ENCODE results near the gene CCDC33. TPM values are rescaled to one million over a fixed set of nuclear protein-coding genes. Genes with fewer than 3 reads are reported as not detected.
"Not testable (repeated sequence)": the region's sequence is repeated elsewhere in the genome, so short reads cannot be mapped to it uniquely, and the experiment has no call there.

The CCDC33 gene
- total and polyA plus RNA-seq, 2 donors, result 0.39 to 1.4 TPM

- 91% methylated on average over 1 of the region's 1 CpG for WGBS
- not testable (repeated sequence) for H3K4me1 ChIP-seq (ENCODE audit: control insufficient read depth in 2 of 2, insufficient read depth in 2 of 2, low read length in 2 of 2); H3K36me3 ChIP-seq (ENCODE audit: control insufficient read depth in 2 of 2, insufficient read depth in 2 of 2, low read length in 1 of 2); H3K4me3 ChIP-seq (ENCODE audit: low read length in 2 of 2); DNase-seq (ENCODE audit: low read depth in 6 of 9, low spot score in 9 of 9); H3K9me3 ChIP-seq (ENCODE audit: control insufficient read depth in 2 of 2, insufficient read depth in 1 of 2, low read length in 1 of 2); H3K27ac ChIP-seq (ENCODE audit: low read depth in 1 of 2, low read length in 1 of 2)
- H3K27me3 ChIP-seq (ENCODE audit: control insufficient read depth in 2 of 2, insufficient read depth in 1 of 2, low read length in 1 of 2), result peaks cover 10 to 19% of the 10 kb centered on the region in 2 donors
Measured at GRCh38 chr15:74360855-74361254, 124.7 kb downstream of the CCDC33 start.

GRCh38 chr15:74362482-74362881, 126.4 kb downstream of the CCDC33 start:
- WGBS, result 97% methylated on average over 1 of the region's 1 CpG
- Histone ChIP-seq H3K36me3 (ENCODE audit: control insufficient read depth in 2 of 2, insufficient read depth in 2 of 2, low read length in 1 of 2) (no peaks in the 10 kb centered on the region), H3K9me3 (ENCODE audit: control insufficient read depth in 2 of 2, insufficient read depth in 1 of 2, low read length in 1 of 2) (no peaks in the 10 kb centered on the region), H3K27ac (ENCODE audit: low read depth in 1 of 2, low read length in 1 of 2) (no peak overlapping the region), H3K27me3 (ENCODE audit: control insufficient read depth in 2 of 2, insufficient read depth in 1 of 2, low read length in 1 of 2) (peaks cover 15 to 36% of the 10 kb centered on the region in 2 donors), H3K4me3 (ENCODE audit: low read length in 2 of 2) (no peak overlapping the region), H3K4me1 (ENCODE audit: control insufficient read depth in 2 of 2, insufficient read depth in 2 of 2, low read length in 2 of 2) (peaks cover 0 to 2% of the 10 kb centered on the region in 2 donors)
- DNase-seq (ENCODE audit: low read depth in 6 of 9, low spot score in 9 of 9), result no peak

GRCh38 chr15:74364936-74365597, 128.9 kb downstream of the CCDC33 start:
- Histone ChIP-seq H3K9me3 (ENCODE audit: control insufficient read depth in 2 of 2, insufficient read depth in 1 of 2, low read length in 1 of 2) (no peaks in the 10 kb centered on the region), H3K27me3 (ENCODE audit: control insufficient read depth in 2 of 2, insufficient read depth in 1 of 2, low read length in 1 of 2) (peaks cover 17 to 56% of the 10 kb centered on the region in 2 donors), H3K4me3 (ENCODE audit: low read length in 2 of 2) (no peak overlapping the region), H3K4me1 (ENCODE audit: control insufficient read depth in 2 of 2, insufficient read depth in 2 of 2, low read length in 2 of 2) (peaks cover 0 to 2% of the 10 kb centered on the region in 2 donors), H3K27ac (ENCODE audit: low read depth in 1 of 2, low read length in 1 of 2) (no peak overlapping the region), H3K36me3 (ENCODE audit: control insufficient read depth in 2 of 2, insufficient read depth in 2 of 2, low read length in 1 of 2) (no peaks in the 10 kb centered on the region)
- no peak for DNase-seq (ENCODE audit: low read depth in 6 of 9, low spot score in 9 of 9)
- 96% methylated on average over 12 of the region's 12 CpGs for WGBS

GRCh38 chr15:74365598-74366445, 129.7 kb downstream of the CCDC33 start:
- 7% methylated on average over 75 of the region's 75 CpGs for WGBS

GRCh38 chr15:74367296-74367854, 131.2 kb downstream of the CCDC33 start, which contains the start of gene CYP11A1:
CYP11A1 (minus strand) TSS chr15:74367646; CDS start chr15:74367585, 61 bp downstream.
- 95% methylated on average over 12 of the region's 12 CpGs for WGBS
- Histone ChIP-seq H3K36me3 (ENCODE audit: control insufficient read depth in 2 of 2, insufficient read depth in 2 of 2, low read length in 1 of 2) (no peaks in the 10 kb centered on the region), H3K27ac (ENCODE audit: low read depth in 1 of 2, low read length in 1 of 2) (no peak within 1 kb of the TSS), H3K9me3 (ENCODE audit: control insufficient read depth in 2 of 2, insufficient read depth in 1 of 2, low read length in 1 of 2) (no peaks in the 10 kb centered on the region), H3K27me3 (ENCODE audit: control insufficient read depth in 2 of 2, insufficient read depth in 1 of 2, low read length in 1 of 2) (peaks cover 17 to 63% of the 10 kb centered on the region in 2 donors), H3K4me3 (ENCODE audit: low read length in 2 of 2) (no peak within 1 kb of the TSS), H3K4me1 (ENCODE audit: control insufficient read depth in 2 of 2, insufficient read depth in 2 of 2, low read length in 2 of 2) (peaks cover 0 to 2% of the 10 kb centered on the region in 2 donors)
- no peak for DNase-seq (ENCODE audit: low read depth in 6 of 9, low spot score in 9 of 9)

More at GRCh38 chr15:74365598-74366445, 129.7 kb downstream of the CCDC33 start:
- no peaks in the 10 kb centered on the region for H3K36me3 ChIP-seq (ENCODE audit: control insufficient read depth in 2 of 2, insufficient read depth in 2 of 2, low read length in 1 of 2)
- H3K27ac ChIP-seq (ENCODE audit: low read depth in 1 of 2, low read length in 1 of 2), result peak overlapping the region in 1 of 2 donors; percentile 2
- peak in 1 of 9 donors; percentile 30 for DNase-seq (ENCODE audit: low read depth in 6 of 9, low spot score in 9 of 9)
- H3K9me3 ChIP-seq (ENCODE audit: control insufficient read depth in 2 of 2, insufficient read depth in 1 of 2, low read length in 1 of 2), result no peaks in the 10 kb centered on the region
- H3K27me3 ChIP-seq (ENCODE audit: control insufficient read depth in 2 of 2, insufficient read depth in 1 of 2, low read length in 1 of 2), result peaks cover 17 to 60% of the 10 kb centered on the region in 2 donors
- H3K4me1 ChIP-seq (ENCODE audit: control insufficient read depth in 2 of 2, insufficient read depth in 2 of 2, low read length in 2 of 2), result peaks cover 0 to 2% of the 10 kb centered on the region in 2 donors
- peak overlapping the region; percentile 18 to 38 for H3K4me3 ChIP-seq (ENCODE audit: low read length in 2 of 2)

- 100% methylated on average over 3 of the region's 3 CpGs for WGBS
- H3K27ac ChIP-seq (ENCODE audit: low read depth in 1 of 2, low read length in 1 of 2), result no peak overlapping the region
- no peak for DNase-seq (ENCODE audit: low read depth in 6 of 9, low spot score in 9 of 9)
- H3K36me3 ChIP-seq (ENCODE audit: control insufficient read depth in 2 of 2, insufficient read depth in 2 of 2, low read length in 1 of 2), result no peaks in the 10 kb centered on the region
- peaks cover 19 to 69% of the 10 kb centered on the region in 2 donors for H3K27me3 ChIP-seq (ENCODE audit: control insufficient read depth in 2 of 2, insufficient read depth in 1 of 2, low read length in 1 of 2)
- no peak overlapping the region for H3K4me3 ChIP-seq (ENCODE audit: low read length in 2 of 2)
- peaks cover 0 to 2% of the 10 kb centered on the region in 2 donors for H3K4me1 ChIP-seq (ENCODE audit: control insufficient read depth in 2 of 2, insufficient read depth in 2 of 2, low read length in 2 of 2)
- no peaks in the 10 kb centered on the region for H3K9me3 ChIP-seq (ENCODE audit: control insufficient read depth in 2 of 2, insufficient read depth in 1 of 2, low read length in 1 of 2)
Measured at GRCh38 chr15:74368121-74368520, 132.0 kb downstream of the CCDC33 start.

GRCh38 chr15:74369084-74369745, 133.1 kb downstream of the CCDC33 start:
- H3K27me3 ChIP-seq (ENCODE audit: control insufficient read depth in 2 of 2, insufficient read depth in 1 of 2, low read length in 1 of 2), result peaks cover 19 to 70% of the 10 kb centered on the region in 2 donors
- WGBS, result 84% methylated on average over 10 of the region's 10 CpGs
- no peaks in the 10 kb centered on the region for H3K9me3 ChIP-seq (ENCODE audit: control insufficient read depth in 2 of 2, insufficient read depth in 1 of 2, low read length in 1 of 2)
- H3K27ac ChIP-seq (ENCODE audit: low read depth in 1 of 2, low read length in 1 of 2), result no peak overlapping the region
- no peak for DNase-seq (ENCODE audit: low read depth in 6 of 9, low spot score in 9 of 9)
- H3K4me3 ChIP-seq (ENCODE audit: low read length in 2 of 2), result no peak overlapping the region
- H3K36me3 ChIP-seq (ENCODE audit: control insufficient read depth in 2 of 2, insufficient read depth in 2 of 2, low read length in 1 of 2), result no peaks in the 10 kb centered on the region
- peaks cover 2 to 10% of the 10 kb centered on the region in 2 donors for H3K4me1 ChIP-seq (ENCODE audit: control insufficient read depth in 2 of 2, insufficient read depth in 2 of 2, low read length in 2 of 2)

- Histone ChIP-seq H3K27me3 (ENCODE audit: control insufficient read depth in 2 of 2, insufficient read depth in 1 of 2, low read length in 1 of 2) (peaks cover 19 to 65% of the 10 kb centered on the region in 2 donors), H3K27ac (ENCODE audit: low read depth in 1 of 2, low read length in 1 of 2) (no peak overlapping the region), H3K9me3 (ENCODE audit: control insufficient read depth in 2 of 2, insufficient read depth in 1 of 2, low read length in 1 of 2) (no peaks in the 10 kb centered on the region), H3K36me3 (ENCODE audit: control insufficient read depth in 2 of 2, insufficient read depth in 2 of 2, low read length in 1 of 2) (no peaks in the 10 kb centered on the region), H3K4me1 (ENCODE audit: control insufficient read depth in 2 of 2, insufficient read depth in 2 of 2, low read length in 2 of 2) (peaks cover 2 to 15% of the 10 kb centered on the region in 2 donors), H3K4me3 (ENCODE audit: low read length in 2 of 2) (no peak overlapping the region)
- DNase-seq (ENCODE audit: low read depth in 6 of 9, low spot score in 9 of 9), result no peak
- 95% methylated on average over 2 of the region's 2 CpGs for WGBS
Measured at GRCh38 chr15:74369756-74370155, 133.6 kb downstream of the CCDC33 start.

All from thymus (tissue), 11 donors.